ENCODE results near the gene MAN2A1. TPM values are rescaled to one million over a fixed set of nuclear protein-coding genes. Genes with fewer than 3 reads are reported as not detected.

Gene MAN2A1
- total RNA-seq, 1 experiment from 2014 or later = 35.4 TPM

GRCh38 chr5:109721741-109722140 is 32.0 kb downstream of the MAN2A1 start:
- ChIA-PET RAD21 (ENCODE audit: low non-redundant PET in 1 of 2, low total read pairs in 2 of 2, uncharacterized antibody in 2 of 2, unreplicated experiment in 2 of 2) (no interaction called here), CTCF (no interaction called here), POLR2A (no interaction called here)
- intact Hi-C loops (cut with micrococcal nuclease) = no loop called here
- Histone ChIP-seq H4K20me1 (ENCODE audit: insufficient read depth) (no peaks in the 10 kb centered on the region), H3K36me3 (ENCODE audit: control insufficient read depth in 1 of 2, insufficient read depth in 2 of 2, low read length in 2 of 2) (no peaks in the 10 kb centered on the region), H3K79me2 (ENCODE audit: insufficient read depth, low read length) (no peaks in the 10 kb centered on the region), H3K4me1 (ENCODE audit: control insufficient read depth in 1 of 2, insufficient read depth in 2 of 2, low read length in 2 of 2) (no peaks in the 10 kb centered on the region), H3K27ac (ENCODE audit: low read depth, low read length) (no peak overlapping the region), H3K9me2 (ENCODE audit: insufficient read depth) (no peaks in the 10 kb centered on the region), H3K4me2 (ENCODE audit: low read length) (no peak overlapping the region), H3K9me3 (ENCODE audit: control insufficient read depth in 1 of 2, insufficient read depth in 1 of 2, low read depth in 1 of 2, low read length in 2 of 2) (no peaks in the 10 kb centered on the region), H2AFZ (ENCODE audit: low read depth, low read length, poor library complexity, severe bottlenecking) (no peak overlapping the region), H3K9ac (ENCODE audit: low read length) (no peak overlapping the region), H3K27me3 (ENCODE audit: insufficient read depth, low read length) (no peaks in the 10 kb centered on the region), H3K4me3 (replicated peaks in 1 of 2; ENCODE audit: low read depth in 1 of 2, low read length in 2 of 2) (no peak overlapping the region)
- TF ChIP-seq MAX (IDR thresholded peaks at IDR 0.05) (no peak), REST (IDR thresholded peaks at IDR 0.05; ENCODE audit: low read depth) (no peak), SIN3A (IDR thresholded peaks at IDR 0.05; ENCODE audit: low read depth) (no peak), YY1 (IDR thresholded peaks at IDR 0.05; ENCODE audit: extremely low read depth, insufficient replicate concordance, low read depth, low read length) (no peak), ELF1 (IDR thresholded peaks at IDR 0.05; ENCODE audit: borderline replicate concordance, low read depth) (no peak), ZBTB33 (IDR thresholded peaks at IDR 0.05; ENCODE audit: extremely low read depth, insufficient replicate concordance, low read length) (no peak), RAD21 (IDR thresholded peaks at IDR 0.05; ENCODE audit: low read depth) (no peak), POLR2AphosphoS5 (IDR thresholded peaks at IDR 0.05; ENCODE audit: low read depth, low read length) (no peak), EZH2phosphoT487 (IDR thresholded peaks at IDR 0.05; ENCODE audit: borderline replicate concordance) (no peak), SRF (IDR thresholded peaks at IDR 0.05; ENCODE audit: low read depth) (no peak), JUND (IDR thresholded peaks at IDR 0.05) (no peak), FOSL1 (IDR thresholded peaks at IDR 0.05; ENCODE audit: low read depth) (no peak), ATF3 (IDR thresholded peaks at IDR 0.05) (no peak), POLR2A (IDR thresholded peaks at IDR 0.05; ENCODE audit: borderline replicate concordance, extremely low read depth, insufficient read depth, insufficient read length) (no peak), EZH2 (IDR thresholded peaks at IDR 0.05) (no peak), CTCF (IDR thresholded peaks at IDR 0.05 in 2 of 3, conservative IDR thresholded peaks at IDR 0.05 in 1 of 3; ENCODE audit: borderline replicate concordance in 1 of 3, insufficient read depth in 1 of 3, low read depth in 2 of 3, low read length in 2 of 3) (no peak), ZNF274 (IDR thresholded peaks at IDR 0.05; ENCODE audit: low read depth, low read length) (no peak), CBX3 (IDR thresholded peaks at IDR 0.05; ENCODE audit: low read depth) (no peak)
- DNase-seq (ENCODE audit: low read depth, low spot score) (no peak), ATAC-seq (no peak)
- no TSS peak for BruUV-seq (replicated peaks)

Measured in HCT116 (cell line).